Measurements from ENCODE around the gene MUS81.

Gene MUS81

GRCh38 chr11:65849366-65849765 is 10.9 kb upstream of the MUS81 start:
- no peak for DNase-seq

DNA sequence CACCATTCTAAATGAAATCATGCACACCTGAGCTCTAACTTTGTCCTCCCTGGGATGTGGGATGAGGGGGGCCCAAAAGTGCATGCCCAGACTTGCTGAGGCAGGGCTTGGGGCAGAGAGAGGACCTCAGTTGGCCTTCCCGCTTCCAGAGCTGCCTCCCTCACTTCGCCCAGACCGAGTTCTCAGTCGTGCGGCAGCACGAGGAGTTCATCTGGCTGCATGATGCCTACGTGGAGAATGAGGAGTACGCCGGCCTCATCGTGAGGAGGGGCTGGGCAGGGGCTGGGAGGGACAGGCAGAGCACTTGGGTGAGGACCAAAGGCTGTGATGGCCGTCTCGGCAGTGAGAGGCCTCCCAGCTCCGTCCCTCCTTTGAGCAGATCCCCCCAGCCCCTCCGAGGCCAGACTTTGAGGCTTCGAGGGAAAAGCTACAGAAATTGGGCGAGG is 10.4 kb upstream of the MUS81 start:
- DNase-seq: no peak

- no peak for DNase-seq
These were observed 9.8 kb upstream of the MUS81 start for GRCh38 chr11:65850217-65851082.

DNA sequence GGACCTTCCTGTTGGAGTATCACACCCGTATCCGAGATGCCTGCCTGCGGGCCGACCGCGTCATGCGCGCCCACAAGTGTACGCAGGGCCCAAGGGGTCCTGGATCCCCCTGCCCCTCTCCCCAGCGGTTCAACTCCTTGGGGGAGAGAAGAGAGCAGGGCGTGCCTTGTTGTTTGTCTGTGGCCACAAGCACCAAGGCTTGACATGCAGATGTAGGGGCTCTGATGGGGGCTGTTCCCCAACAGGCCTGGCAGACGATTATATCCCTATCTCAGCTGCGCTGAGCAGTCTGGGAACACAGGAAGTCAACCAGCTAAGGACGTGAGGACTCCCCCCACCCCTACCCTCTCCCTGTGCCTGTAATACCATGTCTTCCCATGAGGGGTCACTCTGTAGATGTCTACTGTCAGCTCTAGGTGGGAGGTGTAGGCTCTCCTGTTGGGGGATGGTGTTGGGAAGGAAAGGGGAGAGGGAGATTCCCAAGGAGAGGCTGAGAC is 9.1 kb upstream of the MUS81 start:
- no peak for DNase-seq

DNA sequence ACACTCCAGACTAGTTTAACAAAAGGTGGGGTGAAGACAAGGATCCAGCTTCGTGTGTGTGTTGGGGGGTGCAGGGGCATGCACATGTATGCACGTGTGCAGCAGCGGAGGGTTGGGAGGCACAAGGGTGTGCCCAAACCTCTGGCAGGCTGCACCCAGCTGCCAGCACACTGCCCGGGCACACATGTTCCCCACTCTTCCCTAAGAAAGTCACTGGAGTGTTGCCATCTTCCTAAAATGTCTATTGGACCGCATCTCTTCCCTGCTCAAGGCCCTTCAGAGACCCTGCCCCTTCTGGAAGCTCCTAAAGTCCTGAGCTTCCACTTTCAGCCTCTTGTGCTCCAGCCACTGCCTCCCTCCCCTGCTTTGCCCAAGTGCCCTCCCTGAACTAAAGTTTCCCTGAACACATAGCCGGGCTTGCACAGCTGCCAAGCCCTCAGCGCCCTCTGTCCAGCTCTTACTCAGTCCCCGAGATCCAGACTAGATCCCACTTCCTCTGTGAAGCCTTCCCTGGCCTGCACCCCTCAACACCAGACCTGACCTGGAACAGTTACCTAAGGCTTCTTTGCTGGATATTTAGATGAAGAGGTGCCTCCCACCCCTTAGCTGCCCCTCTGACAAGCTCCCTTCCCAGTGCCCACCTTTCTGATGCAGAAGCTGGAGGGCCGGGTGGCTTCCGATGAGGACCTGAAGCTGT is 8.3 kb upstream of the MUS81 start:
- DNase-seq: no peak

DNA sequence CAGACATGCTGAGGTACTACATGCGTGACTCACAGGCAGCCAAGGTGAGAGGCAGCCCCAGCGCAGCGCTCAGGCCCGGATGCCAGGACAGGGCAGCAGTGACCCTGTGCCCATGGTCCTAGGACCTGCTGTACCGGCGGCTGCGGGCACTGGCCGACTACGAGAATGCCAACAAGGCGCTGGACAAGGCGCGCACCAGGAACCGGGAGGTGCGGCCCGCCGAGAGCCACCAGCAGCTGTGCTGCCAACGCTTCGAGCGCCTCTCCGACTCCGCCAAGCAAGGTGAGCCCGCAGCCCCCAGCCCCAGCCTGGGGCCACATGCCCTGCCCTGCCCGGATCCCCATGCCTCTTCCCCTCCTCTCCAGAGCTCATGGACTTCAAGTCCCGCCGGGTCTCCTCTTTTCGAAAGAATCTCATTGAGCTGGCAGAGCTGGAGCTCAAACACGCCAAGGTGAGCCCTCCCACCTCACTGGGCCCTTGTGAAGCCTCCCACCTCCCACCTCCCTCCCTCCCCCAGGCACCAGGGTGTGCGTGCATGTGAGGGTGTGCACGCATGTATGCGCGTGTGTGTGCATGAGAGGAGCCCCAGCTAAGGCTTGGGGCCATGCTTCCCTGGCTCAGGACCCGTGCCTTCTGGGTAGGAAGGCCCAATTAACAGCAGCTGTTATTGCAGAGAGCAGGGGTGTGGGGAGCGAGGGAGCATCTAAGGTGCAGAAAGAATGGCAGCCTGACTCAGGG is 7.6 kb upstream of the MUS81 start:
- DNase-seq: no peak

DNA sequence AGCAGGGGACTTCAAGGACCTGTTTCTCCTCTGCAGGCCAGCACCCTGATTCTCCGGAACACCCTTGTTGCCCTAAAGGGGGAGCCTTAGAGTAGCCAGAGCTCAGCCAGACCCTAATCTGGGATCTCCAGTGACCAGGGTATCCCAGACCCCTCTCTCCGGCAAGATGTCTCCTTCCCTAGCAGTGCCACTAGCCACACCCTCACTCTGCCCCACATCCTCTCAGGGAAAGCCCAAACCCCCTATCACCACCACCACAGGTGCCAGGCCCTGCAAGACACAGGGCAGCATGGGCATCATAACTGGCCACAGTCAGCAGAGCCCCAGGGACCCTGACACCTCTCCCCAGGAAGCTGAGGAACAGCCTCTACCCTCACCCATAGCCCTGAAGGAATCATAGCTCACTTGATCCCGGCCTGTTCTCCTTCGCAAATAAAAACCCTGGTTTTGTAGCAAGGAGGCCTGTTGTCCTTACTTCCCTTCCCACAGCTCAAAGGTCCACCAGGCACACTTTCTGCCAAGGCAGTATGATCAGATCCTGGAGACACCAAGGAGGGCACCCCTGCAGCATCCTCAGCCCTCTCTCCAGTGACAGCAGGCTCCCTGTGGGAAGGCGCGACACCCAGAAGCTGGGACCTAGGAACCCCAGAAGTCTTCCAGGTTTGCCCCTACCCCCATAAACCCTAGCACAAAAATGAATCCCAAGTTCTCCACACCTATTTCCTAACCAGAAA is 6.8 kb upstream of the MUS81 start:
- no peak for DNase-seq

- DNase-seq: no peak
These were observed 6.1 kb upstream of the MUS81 start for GRCh38 chr11:65854161-65854592.

- no peak for DNase-seq
These were observed 5.1 kb upstream of the MUS81 start for GRCh38 chr11:65854852-65855837.

GRCh38 chr11:65855927-65856363 is 4.3 kb upstream of the MUS81 start:
- DNase-seq: no peak

DNA sequence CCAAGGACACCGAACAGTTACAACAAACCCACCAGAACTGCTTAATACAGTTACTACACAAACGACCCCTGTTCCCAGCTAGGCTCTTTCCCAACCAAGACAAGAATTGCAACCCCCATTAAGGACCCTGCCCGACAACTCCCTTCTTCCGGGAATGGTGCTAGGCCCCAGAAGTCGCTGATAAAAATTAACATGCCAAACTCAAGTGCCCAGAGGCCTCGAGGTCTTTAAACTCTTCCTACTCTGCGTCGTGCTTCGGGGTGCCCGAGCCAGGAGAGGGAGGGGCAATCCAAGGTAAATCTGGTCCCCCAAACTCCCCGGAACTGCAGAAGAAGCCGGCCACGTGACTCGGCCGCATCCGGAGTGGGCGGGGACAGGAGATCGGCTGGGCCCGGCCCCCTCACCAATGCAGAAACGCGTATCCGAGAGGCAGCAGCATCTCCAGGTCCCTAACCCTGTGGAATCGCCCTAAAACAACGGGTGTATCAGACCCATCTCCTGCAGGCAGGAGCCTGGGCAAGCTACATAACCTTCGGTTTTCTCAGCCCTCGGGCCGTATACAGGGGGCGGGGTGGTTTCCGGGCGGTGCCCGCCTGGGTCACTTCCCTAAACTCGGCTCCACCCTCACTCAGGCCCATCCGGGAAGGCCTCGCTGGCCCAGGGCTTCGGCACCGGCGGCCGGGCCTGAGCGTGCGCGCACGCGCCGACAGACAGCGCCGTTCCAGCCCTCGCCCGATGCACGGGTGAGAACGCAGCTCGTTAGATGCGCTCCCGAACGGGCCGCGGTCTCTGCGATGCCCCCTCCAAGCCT is 3.3 kb upstream of the MUS81 start:
- DNase-seq: peak; percentile 57

DNA sequence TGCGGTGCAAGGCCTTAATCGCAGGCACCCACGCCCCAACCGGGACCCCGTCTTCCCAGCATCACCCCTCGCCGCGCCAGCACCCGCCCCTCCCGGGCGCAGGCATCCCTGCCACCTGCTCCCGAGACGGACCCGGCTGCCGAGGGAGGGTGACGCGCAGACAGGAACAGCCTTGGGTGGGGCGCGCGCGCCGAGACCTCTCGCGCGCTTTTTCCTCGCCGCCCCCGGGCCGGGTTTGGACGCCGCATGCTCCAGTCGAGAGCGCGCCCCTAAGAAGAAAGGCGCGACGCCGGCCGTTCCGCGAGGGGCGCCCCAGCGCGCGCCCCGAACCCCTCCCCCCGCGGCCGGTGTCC is 2.8 kb upstream of the MUS81 start:
- peak; percentile 32 for DNase-seq

DNA sequence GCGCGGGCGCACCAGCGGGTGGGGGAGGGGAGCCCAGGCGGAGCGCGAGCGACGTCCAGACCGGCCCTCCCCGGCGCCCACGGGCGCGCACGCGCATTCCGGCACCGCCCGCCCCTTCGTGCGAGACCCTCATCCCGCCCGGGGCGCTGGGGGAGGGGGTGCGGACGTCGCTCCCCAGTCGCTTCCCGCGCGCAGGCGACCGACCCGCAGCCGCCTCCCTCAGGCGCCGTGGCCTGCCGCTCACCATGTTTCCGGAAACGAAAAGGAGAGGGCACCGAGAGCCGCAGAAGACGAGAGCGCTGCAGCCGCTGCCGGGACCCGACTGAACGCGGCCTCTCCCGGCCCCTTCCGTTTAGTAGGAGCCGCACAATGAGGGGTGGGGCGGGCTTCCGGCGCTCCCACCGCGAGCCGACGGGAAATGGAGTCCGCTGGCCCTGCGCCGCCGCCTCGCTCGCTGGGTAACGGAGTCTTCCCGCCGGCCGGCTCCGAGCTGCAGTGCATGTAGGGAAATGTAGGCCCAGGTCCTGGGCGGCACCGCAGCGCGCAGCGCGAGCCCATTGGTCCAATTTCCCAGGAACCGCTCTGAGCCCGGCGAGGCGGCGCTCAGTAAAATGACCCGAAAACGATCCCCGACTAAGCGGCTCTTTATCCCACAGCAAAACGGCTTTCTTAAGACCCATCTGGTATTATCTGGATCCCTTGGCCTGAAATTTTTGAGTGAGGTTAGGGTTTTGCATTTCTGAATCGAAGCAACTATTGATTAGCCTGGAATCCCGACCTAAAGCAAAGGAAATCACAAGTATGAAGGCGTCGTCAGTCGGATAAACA is 2.2 kb upstream of the MUS81 start, which contains the start of gene CFL1:
CFL1 (minus strand) TSS at position 328 of the 828 bp plus-strand sequence; CDS start at position 247, 81 bp downstream.
- peak; percentile 97 for DNase-seq

DNA sequence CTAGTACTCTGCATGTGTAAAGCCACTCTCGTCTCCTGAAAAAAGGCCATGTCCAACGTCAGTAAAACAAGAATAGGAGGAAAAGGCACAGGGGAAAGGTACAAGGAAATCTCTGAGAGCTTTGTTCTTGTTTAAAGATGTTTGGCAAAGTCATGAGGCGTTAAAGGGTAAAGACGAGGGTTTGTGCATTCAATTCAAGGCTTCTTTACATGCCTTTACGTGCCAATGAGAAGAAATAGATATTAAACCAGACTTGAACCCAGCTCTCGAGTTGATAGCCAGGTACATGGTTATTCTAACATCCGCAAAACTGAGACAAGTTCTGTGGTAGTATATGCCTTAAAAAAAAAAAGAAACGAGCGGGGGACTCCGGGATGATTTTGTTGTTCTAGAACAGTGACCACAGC is 1.5 kb upstream of the MUS81 start:
- no peak for DNase-seq

- DNase-seq: peak; percentile 98
These were observed 980 bp upstream of the MUS81 start for GRCh38 chr11:65859095-65859811.

DNA sequence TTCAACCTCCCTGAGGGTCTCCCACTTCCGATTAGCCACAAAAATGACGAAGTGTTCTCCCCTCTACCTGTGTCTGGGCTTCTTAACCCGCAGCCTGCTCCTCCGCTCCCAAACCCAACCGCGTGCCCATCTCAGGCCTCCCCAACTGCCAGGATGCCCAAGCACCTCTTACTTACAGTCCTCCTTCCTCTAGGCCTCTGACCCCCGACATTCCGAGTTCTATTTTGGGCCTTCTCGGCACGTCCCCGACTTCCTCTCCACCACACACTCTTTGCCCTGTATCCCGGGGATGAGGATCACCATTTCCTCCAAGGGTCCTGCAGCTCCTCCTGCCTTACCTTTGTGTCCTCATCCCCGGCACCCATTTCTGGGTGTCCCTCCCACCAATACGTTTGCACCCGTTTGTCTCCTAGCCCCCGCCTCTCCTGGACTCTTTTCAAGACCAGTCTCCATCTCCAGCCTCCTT is 388 bp upstream of the MUS81 start:
- peak; percentile 62 for DNase-seq

- DNase-seq: no peak
These were observed 902 bp downstream of the MUS81 start for GRCh38 chr11:65861165-65861505.

- no peak for DNase-seq
These were observed 1.4 kb downstream of the MUS81 start for GRCh38 chr11:65861533-65862183.

Data from NCI-H1105 (cell line).